GM12865 (cell line): ENCODE measurements around the gene CACTIN.

Experiments
- DNase-seq: peaks from one replicate; pipeline ENCODE4 v3.0.0; 2010; ENCODE audit warnings: low read depth
- H3K4me3 ChIP-seq: 2 replicates; pipeline ENCODE4 v1.5.1; 2011; ENCODE audit warnings: mild to moderate bottlenecking, low read depth, low read length, control low read depth
- TF ChIP-seq, protein P1 (sequence below): IDR thresholded peaks from 2 replicates; pipeline ENCODE4 v1.5.1; 2011; ENCODE audit warnings: low read length, control low read depth, low read depth, inconsistent platforms; ENCODE audit not compliant: insufficient read depth; ENCODE audit errors: missing control alignments

The CACTIN gene

DNA sequence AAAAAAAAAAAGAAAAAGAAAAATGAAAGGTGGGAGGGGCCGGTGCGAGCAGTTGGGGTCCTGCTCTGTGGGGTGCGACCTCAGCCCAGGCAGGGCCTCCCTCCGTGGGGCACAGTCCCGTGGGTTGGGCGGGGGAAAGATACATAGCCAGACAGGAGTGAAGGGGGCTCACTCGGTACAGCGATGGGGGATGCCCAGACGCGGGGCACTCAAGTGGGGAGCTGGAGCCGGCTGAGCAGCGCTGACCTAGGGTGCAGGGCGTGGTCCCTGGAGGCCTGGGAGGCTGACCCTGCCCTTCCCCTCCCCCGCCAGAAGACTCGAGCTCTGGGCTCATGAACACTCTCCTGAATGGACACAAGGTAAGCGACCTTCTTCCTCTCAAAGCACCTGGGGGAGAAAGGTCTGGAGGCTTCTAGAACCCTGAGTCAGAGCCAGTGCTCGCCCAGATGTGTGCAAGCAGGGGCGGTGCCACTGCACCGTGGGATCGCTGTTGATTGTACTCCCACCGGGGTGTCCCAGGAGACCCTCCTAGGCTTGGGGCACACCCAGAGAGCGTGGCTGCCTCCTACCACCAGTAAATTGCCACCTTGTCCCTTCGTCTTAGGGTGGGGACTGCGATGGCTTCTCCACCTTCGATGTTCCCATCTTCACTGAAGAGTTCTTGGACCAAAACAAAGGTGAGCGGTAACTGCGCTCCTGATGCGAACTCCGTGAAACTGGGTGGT lies 50.5 kb downstream of the CACTIN start:
- TF ChIP-seq, protein P1, sequence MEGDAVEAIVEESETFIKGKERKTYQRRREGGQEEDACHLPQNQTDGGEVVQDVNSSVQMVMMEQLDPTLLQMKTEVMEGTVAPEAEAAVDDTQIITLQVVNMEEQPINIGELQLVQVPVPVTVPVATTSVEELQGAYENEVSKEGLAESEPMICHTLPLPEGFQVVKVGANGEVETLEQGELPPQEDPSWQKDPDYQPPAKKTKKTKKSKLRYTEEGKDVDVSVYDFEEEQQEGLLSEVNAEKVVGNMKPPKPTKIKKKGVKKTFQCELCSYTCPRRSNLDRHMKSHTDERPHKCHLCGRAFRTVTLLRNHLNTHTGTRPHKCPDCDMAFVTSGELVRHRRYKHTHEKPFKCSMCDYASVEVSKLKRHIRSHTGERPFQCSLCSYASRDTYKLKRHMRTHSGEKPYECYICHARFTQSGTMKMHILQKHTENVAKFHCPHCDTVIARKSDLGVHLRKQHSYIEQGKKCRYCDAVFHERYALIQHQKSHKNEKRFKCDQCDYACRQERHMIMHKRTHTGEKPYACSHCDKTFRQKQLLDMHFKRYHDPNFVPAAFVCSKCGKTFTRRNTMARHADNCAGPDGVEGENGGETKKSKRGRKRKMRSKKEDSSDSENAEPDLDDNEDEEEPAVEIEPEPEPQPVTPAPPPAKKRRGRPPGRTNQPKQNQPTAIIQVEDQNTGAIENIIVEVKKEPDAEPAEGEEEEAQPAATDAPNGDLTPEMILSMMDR: no peak
- DNase-seq: no peak
- no peak overlapping the region for H3K4me3 ChIP-seq

DNA sequence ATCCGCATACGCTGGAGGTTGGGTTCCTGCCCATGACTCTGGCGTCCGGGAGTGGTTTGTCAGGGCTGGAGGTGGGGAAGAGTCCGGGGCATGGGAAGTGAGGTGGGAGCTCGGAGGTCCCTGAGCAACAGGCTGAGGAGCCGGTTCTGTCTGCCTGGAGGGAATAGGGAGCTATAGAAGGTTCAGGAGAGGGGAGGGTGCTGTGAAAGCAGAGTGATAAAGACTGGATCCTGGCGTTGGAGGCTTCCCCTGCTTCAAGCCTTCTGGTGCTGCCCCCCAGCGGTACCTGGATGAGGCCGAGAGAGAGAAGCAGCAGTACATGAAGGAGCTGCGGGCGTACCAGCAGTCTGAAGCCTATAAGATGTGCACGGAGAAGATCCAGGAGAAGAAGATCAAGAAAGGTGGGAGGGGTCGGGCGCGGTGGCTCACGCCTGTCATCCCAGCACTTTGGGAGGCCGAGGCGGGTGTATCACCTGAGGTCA lies 51.3 kb downstream of the CACTIN start:
- no peak overlapping the region for H3K4me3 ChIP-seq
- peak; percentile 73 for DNase-seq
- TF ChIP-seq, protein P1: peak; percentile 63

DNA sequence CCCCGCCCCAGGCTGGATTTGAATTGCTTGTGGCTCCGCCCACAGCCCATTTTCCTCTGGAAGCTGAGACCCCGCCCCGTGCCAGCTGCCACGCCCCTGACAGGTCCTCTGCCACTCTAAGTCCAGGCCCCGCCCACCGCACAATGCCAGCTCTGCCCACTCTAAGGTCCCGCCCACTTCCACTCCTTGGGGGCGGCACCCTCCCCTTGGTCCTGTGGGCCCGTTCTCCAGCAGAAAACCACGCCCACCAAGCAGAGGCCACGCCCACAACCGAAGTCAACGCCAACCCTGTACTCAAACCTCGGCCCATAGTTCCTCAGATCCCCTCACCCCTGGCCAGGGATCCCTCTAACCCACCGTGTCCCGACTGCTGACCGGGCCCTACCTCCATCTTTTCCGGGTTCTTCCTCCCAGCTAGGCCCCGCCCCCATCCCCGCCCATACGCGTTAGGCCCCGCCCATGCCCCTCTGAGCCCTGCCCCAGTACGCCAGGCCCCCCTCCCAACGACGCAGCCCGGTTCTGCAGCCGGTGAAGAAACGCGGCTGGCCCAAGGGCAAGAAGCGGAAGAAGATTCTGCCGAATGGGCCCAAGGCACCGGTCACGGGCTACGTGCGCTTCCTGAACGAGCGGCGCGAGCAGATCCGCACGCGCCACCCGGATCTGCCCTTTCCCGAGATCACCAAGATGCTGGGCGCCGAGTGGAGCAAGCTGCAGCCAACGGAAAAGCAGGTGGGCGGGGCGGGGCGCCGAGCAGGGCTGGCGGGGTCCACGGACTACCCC lies 52.5 kb downstream of the CACTIN start:
- TF ChIP-seq, protein P1: no peak
- H3K4me3 ChIP-seq: peak overlapping the region; percentile 97
- peak; percentile 98 for DNase-seq

DNA sequence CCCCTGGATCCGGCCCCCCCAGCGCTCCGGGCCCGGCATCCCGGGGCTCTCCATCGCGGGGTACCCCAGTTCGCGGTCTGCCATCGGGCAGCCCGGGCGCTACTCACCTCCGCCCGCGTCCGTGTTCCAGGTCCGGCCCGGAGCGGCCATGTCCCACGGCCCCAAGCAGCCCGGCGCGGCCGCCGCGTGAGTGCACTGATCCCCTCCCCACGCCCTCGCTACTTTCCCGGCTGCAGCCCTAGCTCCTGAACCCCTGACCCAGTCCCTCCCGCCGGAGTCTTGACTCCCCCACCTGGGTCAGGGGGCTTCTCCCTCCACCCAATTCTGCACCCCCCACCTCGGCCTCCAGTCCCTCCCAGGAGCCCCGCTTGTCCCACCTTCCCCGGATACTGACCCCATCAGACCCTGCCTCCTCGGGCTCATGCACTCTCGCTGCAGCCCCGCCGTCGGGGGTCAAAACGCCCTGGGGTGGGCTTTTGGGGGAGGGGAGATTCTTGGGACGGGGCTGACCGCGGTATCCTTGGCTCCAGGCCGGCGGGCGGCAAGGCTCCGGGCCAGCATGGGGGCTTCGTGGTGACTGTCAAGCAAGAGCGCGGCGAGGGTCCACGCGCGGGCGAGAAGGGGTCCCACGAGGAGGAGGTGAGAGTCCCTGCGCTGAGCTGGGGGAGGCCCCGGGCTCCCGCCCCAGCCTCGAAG lies 53.3 kb downstream of the CACTIN start:
- DNase-seq: peak; percentile 42
- TF ChIP-seq, protein P1: no peak
- peak overlapping the region; percentile 97 for H3K4me3 ChIP-seq

DNA sequence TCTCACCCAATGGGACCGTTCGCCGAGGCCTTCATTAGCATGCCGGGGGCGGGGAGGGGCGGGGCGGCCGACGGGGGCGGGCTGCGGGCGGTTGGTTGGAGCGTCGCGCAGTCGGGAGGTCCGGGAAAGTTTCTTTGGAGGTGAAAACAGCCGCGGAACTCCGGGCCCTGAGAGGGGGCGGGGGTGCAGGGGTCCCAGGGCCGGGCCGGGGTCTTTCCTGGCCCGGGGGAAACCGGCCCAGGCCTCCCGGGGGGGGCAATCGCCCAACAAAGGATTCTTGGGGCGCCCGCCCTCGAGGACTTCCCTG lies 53.8 kb downstream of the CACTIN start, which contains the start of gene HMG20B:
TSS of gene HMG20B (plus strand) at position 90 of the 307 bp plus-strand sequence. CDS start 366 bp downstream, outside the sequence.
- TF ChIP-seq, protein P1: no peak
- H3K4me3 ChIP-seq: peak within 1 kb of the TSS; percentile 97
- DNase-seq: no peak

DNA sequence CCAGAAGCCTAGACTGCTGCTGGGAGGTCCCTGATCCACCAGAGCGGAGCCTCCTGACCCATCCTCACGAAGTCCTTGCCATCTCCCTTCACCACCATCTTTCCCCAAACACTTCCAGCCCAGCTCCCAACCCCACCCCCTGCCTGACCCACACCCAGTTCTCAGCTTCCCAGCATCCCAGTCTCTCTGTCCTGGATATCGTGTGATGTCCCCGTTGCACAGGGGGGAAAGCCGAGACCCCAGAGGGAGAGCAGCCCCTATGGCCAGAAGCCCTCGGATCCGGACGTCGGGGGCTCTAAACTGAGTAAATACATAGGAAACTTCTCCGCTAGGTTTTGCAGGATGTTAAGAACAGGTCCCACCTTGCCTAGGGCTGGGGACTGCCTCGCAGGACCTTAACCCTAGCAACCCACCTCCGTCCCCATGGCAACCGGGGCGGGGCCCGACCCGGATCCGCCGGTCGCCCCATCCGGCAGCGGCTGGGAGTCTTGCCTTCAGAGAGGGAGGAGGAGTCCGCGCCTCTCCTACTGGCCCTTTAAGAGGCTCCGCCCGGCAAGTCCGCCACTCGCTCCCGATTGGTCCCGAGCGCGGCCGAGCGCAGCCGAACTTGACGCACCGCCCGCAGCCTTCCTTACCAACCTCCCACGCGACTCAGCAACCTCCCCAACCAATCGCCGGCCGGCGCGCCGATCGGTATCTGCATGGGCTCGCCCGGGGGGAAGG lies 54.3 kb downstream of the CACTIN start:
- H3K4me3 ChIP-seq: peak overlapping the region; percentile 56
- TF ChIP-seq, protein P1: no peak
- DNase-seq: peak; percentile 100
